GM20431 (cell line): ENCODE results near the gene BLOC1S3.

Source experiments
- in situ Hi-C: fragments of 300-500 bp; cut with MseI, MboI; formaldehyde crosslinking; loops from one replicate; pipeline ENCODE4 v1.15.0; 2020; ENCODE audit warnings: low sequenced_read_pairs; ENCODE audit not compliant: unreplicated experiment

Gene BLOC1S3, protein sequence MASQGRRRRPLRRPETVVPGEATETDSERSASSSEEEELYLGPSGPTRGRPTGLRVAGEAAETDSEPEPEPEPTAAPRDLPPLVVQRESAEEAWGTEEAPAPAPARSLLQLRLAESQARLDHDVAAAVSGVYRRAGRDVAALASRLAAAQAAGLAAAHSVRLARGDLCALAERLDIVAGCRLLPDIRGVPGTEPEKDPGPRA

DNA sequence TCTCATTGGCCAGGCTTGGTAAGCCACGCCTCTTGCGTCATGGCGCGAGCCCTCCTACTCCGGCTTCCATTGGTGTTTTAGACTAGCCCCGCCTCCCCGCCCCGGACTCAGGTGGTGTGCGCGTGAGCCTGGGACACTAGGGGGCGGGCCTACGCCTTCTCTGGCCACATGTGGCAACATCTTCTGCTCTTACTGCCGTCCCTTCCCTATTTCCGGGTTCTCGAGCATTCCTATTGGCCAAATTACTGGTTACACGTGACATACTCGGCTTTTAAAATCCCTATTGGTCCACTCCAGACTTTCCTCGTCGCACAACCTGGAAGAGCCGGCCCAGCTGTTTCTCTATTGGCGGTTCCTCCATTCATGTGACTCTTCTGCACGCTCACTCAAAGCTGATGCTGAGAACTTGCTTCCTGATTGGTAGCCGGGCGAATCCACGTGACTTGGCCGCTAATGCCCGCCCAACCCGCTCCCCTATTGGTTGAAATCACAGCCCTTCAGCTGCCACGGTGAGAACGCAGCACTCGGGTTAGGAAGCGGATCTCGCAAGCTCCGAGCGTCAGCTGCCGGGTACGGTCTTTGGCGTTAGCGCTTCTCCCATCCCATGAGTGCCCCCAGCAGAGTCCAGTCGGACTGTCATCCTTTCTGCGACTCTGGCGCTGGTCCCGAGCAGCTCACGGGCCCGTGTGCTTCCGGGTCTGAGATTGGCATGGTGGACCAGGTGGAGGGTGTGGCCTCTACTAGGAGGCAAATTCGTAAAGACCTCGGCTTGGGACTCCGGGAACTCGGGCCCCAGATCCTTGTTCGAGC, at the start of gene BLOC1S3:
TSS of gene BLOC1S3 (plus strand) at position 523 of the 810 bp plus-strand sequence. CDS start 513 bp downstream, outside the sequence.
- in situ Hi-C loops, result no loop called here

DNA sequence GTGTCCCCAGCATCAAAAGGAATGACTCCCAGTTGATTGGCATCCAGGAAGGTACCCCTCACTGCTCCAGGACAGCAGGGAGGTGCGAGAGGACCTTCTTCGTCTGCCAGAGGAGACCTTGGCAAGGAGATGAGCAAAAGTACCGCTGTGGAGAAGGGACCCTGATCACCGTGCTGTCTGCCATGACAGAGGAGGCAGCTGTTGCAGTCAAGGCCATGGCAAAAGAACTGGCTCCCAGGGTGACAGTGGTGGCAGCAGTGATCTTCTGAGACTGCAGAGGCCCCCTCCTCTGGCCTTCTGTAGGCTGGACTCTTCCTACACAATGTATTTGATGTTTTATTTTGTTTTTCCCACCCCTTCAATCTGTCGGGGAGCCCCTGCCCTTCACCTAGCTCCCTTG, 49.8 kb upstream of the BLOC1S3 start:
- in situ Hi-C loops, result no loop called here

DNA sequence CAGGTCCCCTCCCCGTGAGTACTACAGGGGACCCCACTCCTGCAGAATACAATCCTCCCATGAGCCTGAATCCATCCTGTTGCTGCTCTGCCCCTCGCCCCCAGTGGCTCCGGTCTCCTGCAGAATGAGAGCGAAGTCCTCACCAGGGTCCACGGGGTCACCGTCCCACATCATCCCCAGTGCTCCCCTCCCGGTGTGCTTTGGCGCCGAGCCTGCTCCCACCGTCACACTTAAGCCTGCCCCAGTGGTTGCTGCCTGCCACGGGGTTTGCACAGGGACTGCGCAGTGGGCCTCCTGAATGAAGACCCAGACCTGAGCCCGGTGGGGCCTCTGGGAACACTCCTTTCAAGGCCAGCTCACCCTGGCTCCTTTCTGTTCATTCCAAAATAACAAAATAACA, 48.3 kb upstream of the BLOC1S3 start:
- in situ Hi-C loops, result no loop called here

DNA sequence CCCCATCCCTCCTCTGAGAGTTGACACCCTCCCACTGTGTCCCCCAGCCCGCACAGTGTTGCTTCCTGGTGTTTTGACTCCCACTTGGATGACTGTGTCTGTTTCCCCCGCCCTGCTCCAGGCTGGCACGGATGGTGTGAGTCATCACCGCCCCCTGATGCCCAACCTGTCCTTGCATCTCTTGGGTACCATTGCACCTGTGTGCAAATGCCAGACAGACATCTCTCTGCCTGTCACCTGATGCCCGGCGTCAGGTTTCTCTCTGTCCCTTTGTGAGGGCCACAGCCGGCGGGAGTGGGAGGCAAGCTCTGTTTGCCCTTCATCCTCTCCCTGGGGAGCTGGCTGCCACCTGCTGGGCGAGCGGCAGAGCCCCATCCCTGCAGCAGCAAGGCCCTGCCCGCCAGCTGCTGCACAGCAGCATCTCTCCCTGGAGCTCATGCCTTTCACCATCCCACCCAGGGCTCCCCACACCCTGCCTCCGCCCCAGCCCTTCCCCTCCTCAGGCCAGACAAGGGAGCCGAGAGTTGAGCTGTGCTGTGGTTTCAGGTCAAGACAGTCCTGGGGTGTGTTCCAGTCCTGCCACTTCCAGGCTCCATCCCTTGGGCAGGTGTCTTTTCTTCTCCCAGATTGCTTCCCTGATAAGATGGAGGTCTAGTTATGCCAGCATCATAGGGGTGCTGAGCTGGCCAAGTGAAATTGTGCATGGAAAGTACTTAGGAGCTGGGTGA, 47.5 kb upstream of the BLOC1S3 start:
- in situ Hi-C loops, result no loop called here

DNA sequence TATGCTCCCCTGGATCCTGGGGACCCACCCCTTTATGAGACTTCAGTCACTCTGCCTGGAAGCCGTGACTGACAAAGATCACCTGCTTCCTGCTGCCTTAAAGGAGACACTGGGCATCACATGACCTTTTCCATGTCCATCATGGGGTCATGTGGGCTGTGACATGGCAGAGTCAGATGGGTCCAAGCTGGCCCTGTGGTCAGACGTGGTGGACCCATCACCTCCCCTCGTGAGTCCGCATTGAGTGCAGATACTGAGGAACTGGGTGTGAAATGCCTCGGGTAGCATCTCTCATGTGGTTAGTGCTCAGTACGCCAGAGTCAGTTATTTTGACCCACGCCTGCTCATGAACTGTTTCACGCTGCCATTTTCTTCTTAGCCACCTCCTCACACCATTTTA, 44.9 kb upstream of the BLOC1S3 start:
- in situ Hi-C loops, result no loop called here

DNA sequence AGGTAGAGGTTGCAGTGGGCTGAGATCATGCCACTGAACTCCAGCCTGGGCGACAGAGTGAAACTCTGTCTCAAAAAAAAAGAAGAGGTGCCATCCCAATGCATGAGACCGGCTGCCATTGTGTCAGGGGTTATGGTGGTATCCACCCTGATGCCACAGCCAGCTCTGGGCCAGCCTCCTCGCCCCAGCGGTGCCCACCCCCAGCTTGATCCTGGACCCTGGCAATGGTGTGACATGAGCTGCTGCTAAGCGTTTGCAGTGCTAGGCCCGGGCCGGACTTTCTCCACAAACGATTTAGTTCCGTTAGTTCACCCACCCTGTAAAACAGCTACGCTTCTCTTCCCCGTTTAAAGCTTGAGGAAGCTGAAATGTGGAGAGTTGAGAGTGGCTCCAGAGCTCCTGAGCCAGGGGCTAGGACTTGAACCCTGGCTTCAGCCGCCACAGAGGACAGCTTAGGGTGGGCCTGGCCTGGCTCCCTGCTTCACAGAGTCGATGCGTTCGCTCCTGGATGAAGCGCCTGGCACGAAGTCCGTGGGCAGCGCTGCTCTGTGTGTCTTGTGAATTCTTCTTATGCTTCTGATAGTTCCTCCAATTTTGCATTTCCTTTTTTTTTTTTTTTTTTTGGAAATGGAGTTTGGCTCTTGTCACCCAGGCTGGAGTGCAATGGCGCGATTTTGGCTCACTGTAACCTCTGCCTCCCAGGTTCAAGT, 43.3 kb upstream of the BLOC1S3 start:
- in situ Hi-C loops, result no loop called here

DNA sequence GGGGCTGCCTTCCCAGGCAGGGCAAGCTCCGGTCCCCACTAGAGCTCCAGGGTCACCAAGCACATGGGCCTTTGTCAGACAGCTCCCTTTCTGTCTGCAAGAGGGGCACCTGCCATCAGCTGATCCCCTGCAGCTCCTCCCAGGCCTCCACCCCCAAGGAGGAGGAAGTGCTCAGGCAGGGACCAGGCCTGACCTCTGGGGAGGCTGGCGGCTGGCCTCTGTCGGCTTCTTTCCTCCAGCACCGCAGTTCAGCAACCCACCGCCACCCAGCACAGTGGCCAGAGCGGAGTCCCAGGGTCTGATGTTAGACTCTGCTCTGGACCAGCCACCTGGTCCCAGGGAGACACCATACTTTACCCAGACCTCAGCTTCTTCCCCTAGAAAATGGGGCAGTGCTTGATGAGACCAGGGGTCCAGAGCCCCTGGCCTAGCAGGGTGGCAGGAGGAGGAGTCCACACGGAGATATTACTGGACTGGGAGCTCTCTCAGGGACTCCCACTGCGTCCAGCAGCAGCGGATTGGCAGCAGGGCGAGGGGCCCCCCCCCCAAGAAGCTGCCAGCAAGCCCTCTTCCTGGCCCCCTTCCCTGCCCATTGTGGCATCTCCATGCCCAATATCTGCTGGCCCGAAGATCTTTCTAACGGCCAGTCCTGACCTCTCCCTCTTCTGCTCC, 41.9 kb upstream of the BLOC1S3 start:
- in situ Hi-C loops, result no loop called here

DNA sequence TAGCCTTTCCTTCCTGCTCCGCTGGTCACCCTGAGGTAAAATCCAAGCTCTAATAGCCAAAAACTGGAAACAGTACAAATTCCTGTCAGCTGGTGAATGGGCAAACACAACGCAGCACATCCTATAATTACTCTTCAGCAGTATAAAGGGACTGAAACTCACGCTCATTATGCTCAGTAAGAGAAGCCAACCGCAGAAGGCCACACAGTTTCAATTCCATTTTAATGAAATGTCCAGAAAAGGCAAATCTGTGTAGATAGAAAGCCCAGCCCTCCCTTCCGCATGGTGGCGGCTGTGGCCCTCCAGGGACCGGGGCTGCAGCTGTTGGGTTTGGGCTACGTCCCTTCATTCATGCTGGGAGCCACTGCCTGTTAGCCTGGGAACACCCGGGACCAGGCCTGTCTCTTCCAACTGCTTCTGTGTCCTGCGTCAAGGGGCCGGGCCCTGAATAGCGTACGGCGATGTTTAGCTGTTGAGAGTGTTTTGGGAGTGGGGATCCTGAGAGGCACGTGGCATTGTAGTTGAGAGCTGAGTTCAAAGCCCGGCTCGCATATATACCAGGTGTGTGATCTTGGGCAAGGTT, 41.3 kb upstream of the BLOC1S3 start:
- in situ Hi-C loops, result no loop called here

DNA sequence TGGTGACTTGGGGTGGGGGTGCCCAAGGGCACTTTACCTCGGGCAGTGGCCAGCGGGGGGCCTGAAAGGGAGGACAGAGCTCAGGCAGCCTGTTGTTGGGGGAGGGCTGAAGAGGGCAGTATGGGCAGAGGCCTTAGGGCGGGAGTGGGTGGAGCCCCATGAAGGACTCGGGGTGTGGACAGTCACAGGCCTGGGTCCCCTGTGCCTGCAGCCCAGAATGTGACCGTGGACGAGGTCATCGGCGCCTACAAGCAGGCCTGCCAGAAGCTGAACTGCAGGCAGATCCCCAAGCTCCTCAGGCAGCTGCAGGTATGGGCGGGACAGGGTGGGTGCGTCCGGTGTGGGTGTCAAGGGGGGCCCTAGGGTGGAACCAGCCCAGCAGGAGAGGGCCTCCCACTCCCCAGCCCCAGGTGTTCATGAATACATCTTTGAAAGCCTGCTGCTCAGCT, 40.3 kb upstream of the BLOC1S3 start:
- in situ Hi-C loops, result no loop called here

DNA sequence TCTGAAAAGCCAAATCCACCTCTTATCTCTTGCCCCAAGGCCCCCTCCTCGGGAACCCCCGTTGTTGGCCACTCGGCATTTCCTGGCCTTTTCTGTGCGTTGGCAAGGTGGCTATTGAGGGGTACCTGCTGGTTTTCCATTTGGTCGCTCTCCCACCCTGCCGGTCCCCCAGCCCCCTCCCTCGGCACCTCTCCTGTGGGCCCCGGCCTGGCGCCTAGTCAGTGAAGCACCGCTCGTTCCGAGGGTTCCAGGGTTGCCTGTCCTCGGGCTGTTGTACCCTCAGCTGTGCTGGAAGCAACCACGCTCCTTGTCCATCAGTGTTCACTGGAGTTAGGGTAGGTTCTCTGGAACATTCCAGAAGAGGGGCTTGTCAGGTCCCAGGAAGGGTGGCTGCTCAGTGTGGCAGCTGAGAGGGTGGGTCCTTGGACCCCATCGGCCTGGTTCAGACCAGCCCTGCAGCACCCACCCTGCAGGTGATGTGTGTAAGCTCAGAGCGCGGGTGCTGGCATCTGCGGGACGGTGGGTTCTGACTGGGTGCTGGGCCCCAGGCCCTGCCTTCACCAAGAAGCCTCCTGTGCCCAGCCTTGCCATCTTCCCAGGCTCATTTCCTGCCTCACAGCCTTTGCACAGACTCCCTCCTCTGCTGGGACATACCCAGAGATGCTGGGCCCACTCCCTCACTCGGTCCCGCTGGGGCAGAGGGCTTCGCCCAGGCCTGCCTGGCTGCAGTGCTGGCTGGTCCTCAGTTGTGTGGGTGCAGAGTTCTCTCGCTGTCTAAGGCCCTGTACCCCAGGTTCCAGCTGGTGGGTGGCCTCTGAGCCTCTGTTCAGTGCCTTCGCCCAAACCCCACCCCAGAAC, 39.1 kb upstream of the BLOC1S3 start:
- in situ Hi-C loops, result no loop called here

DNA sequence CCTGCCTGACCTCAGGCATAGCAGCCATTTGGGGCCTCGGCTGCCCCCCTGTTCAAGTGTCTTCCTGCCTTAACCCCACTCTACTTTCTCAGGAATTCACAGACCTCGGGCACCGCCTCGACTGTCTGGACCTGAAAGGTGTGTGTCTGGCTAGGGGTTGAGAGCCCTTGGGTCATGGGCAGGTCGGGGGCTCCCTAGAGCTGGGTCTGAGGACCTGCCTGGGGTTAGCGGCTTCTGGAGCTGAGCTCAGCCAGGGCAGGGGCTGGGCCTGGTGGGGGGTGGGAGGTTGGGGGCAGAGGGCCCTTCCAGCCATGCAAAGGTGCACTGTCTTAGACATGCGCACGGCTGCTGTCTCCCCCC, 38.5 kb upstream of the BLOC1S3 start:
- in situ Hi-C loops, result no loop called here

DNA sequence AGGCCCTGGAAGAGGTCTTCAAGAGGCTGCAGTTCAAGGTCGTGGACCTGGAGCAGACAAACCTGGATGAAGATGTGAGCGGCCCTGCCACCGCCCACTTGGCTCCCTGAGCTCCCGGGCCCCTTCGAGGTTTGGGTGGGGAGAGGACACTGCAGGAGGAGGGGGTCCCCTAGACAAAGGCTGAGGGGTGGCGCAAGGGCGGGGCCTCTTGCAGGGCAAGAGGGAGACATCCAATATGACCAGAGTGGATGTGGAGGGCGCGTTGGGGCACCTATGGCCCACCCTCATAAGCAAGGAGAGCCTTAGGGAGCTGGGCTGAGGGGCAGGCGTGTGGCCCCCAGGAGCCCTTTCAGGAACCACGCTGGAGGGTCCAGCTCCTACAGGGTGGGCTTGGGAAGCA, 38.1 kb upstream of the BLOC1S3 start:
- in situ Hi-C loops, result no loop called here

DNA sequence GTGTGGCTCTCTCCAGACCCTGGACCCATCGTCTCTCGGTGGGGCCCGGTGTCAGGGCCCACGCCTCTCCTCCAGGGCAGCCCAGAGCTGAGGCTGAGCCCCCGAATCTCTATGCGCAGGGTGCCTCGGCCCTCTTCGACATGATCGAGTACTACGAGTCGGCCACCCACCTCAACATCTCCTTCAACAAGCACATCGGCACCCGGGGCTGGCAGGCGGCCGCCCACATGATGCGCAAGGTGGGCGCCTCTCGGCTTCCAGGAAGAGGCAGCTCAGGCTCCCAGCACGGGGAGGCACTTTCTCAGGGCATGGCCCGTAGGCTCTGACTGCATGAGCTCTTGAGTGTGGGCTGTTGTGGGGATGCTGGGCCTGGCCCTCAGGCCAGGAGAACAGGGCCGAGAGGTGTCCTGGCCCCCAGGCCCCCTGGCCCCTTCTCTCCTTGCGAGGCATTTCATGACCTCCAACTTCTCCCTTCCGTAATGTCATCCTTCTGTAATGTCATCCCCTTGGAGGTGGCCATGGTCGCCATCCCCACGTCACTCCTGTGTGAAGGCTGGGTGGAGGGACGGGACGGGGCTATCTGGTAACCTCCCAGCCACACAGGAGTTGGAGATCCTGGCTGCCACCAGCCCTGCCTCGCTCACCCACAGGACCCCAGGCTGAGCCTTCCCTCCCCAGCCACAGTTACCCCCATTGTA, 37.2 kb upstream of the BLOC1S3 start:
- in situ Hi-C loops, result no loop called here

DNA sequence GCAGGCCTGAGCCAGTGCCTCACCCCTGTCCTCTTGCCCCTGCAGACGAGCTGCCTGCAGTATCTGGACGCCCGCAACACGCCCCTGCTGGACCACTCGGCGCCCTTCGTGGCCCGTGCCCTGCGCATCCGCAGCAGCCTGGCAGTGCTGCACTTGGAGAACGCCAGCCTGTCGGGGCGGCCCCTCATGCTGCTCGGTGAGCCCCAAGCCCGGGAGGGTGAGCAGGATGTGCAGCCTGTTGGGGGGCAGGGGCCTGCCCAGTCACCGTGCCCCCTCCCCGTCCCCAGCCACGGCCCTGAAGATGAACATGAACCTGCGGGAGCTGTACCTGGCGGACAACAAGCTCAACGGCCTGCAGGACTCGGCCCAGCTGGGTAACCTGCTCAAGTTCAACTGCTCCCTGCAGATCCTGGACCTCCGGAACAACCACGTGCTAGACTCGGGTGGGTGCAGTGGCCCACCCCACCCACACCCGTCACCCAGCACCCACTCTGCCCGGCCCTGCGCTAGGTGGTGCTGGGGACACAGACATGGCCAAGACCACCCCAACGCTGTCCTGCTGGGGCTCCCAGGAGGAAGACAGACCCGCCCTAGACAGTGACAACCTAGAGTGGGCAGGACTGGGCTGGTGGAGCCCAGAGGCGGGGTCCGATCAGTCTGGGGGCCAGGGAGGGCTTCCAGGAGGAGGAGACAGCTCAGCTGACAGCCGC, 36.4 kb upstream of the BLOC1S3 start:
- in situ Hi-C loops, result no loop called here

DNA sequence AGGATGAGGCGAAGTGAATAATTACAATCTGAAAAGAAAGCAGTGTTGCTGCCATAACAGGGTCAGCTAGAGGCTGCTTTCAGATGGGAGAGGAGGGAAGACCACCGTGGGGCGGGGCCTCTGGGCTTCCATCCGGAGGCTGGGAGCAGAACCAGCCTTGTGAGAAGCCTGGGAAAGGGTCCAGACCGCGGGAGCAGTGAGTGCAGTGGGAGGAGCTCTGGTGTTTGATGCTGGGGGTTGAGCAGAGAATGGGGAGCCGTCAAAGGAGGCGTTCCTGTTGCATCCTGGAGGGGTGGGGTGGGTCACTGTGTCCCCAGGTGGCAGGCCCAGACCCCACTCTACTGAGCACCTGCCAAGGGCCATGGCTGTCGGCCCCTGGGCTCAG, 35.9 kb upstream of the BLOC1S3 start:
- in situ Hi-C loops, result no loop called here

DNA sequence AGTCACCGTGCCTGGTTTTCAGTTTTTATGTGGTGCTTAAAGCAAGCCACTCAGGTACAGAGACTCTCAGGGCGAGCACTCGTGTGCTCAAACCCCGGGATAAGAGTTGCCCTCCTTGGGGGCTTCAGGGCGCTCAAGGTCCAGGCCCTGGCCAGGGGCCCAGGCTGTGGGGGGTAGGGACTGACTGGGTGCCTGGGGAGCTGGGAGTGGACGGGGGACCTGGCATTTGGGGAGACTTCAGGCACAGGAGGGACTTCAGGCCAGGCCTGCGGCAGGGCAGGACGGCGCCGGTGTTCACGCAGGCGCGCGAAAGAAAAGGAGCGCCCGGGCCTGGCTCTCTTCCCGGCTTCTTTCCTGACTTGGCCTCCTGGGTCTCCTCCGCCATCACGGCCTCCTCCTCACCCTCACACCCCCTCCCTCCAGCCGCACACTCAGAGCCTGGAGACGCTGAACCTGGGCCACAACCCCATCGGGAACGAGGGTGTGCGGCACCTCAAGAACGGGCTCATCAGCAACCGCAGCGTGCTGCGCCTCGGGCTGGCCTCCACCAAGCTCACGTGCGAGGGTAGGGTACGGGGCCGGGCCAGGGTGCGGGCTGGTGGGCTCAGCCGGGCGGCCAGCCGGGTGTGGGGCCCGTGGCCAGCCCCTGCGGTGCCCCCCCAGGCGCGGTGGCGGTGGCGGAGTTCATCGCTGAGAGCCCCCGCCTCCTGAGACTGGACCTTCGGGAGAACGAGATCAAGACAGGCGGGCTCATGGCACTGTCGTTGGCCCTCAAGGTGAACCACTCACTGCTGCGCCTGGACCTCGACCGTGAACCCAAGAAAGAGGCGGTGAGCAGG, 33.9 kb upstream of the BLOC1S3 start:
- in situ Hi-C loops, result no loop called here
